ENCODE data around the gene TSPAN32. TPM values are rescaled to one million over a fixed set of nuclear protein-coding genes. Genes with fewer than 3 reads are reported as not detected.

TSPAN32 gene
- total RNA-seq, 1 donor from 2014 or later = 4.5 TPM

DNA sequence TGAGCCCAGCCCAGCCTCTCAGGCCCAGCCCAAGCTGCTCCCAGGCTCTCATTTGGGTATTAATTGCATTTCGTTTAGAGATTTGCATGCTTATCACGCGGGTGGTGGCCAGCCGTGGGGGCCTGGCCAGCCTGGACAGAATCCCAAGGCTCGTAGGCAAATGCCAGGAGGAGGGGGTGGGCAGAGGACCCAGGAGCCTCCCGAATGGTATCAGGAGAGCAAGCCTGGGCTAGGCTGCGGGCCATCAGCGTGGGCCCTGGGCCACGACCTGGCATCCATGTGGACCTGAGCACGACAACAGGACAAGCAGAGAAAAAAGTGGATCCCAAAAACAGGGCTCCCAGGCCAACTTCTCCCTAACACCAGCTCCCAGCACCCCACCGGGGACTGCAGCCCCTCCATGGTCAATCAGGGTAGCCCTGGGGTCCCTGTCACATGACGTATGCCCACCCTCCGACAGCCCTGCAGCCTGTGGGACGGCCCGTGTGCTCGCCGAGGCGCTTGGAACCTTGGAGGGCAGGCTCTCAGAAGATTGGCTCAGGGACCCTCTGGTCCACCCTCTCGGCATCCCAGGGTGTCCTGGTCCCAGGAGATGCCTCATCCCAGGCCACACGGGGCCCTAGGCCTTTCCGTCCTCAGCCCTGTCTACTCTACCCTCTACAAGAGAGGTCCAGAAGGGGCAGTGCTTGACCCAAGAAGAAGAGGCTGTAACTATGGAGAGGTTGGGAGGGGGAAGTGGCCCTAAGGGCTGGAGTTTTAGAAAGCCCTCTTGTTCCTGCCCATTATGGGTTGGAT lies 40.2 kb upstream of the TSPAN32 start:
- Mint-ChIP-seq H3K4me3 (ENCODE audit: low read depth) (no peak overlapping the region), H3K27ac (no peak overlapping the region), H3K4me1 (ENCODE audit: low read depth) (no peaks in the 10 kb centered on the region), H3K9me3 (ENCODE audit: low read depth) (no peaks in the 10 kb centered on the region), H3K36me3 (ENCODE audit: insufficient read depth) (no peaks in the 10 kb centered on the region), H3K27me3 (peaks cover 45% of the 10 kb centered on the region)
- TF ChIP-seq, protein P1, sequence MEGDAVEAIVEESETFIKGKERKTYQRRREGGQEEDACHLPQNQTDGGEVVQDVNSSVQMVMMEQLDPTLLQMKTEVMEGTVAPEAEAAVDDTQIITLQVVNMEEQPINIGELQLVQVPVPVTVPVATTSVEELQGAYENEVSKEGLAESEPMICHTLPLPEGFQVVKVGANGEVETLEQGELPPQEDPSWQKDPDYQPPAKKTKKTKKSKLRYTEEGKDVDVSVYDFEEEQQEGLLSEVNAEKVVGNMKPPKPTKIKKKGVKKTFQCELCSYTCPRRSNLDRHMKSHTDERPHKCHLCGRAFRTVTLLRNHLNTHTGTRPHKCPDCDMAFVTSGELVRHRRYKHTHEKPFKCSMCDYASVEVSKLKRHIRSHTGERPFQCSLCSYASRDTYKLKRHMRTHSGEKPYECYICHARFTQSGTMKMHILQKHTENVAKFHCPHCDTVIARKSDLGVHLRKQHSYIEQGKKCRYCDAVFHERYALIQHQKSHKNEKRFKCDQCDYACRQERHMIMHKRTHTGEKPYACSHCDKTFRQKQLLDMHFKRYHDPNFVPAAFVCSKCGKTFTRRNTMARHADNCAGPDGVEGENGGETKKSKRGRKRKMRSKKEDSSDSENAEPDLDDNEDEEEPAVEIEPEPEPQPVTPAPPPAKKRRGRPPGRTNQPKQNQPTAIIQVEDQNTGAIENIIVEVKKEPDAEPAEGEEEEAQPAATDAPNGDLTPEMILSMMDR (IDR thresholded peaks at IDR 0.05; ENCODE audit: unreplicated experiment) = no peak
- DNase-seq (ENCODE audit: low spot score, unreplicated experiment) = no peak

DNA sequence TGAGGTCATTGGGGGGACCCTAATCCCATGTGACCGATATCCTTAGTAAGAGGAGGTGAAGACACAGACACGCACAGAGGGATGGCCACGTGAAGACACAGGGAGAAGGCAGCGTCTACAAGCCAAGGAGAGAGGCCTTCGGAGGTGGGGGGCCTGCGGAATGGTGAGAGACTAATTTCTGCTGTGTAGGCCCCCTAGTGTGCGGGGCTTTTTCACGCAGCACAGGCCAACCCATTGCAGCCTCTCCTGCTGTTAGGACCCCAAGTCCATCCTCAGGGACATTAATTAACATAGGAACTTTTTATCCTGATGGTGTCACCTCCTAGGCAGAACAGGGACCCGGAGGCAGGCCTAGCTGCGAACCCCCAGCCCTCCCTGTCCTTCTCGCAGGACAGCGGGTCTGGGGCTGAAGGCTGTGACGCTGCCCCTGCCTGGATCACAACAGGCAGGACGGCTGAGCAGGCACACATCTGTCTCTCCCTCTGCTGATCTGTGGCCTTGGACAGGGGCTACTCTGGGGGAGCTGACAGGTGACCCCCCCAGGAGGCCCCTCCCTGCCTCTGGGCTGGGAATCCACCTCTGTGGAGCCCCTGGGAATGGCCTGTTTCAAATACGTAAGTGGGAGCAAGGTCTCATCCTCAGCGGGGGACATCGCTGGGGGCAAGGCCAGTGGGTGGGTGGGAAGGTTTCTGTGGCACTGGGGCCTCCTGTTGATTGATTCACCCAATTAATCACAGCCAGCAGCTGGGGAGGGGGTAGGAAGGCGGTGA lies 39.3 kb upstream of the TSPAN32 start:
- no peak overlapping the region for H3K27ac Mint-ChIP-seq
- DNase-seq (ENCODE audit: low spot score, unreplicated experiment) = no peak

GRCh38 chr11:2263071-2263565 lies 38.7 kb upstream of the TSPAN32 start:
- H3K27me3 Mint-ChIP-seq = peaks cover 47% of the 10 kb centered on the region
- H3K9me3 Mint-ChIP-seq (ENCODE audit: low read depth) = no peaks in the 10 kb centered on the region
- peaks cover under 1% of the 10 kb centered on the region for H3K4me1 Mint-ChIP-seq (ENCODE audit: low read depth)
- no peak overlapping the region for H3K27ac Mint-ChIP-seq
- DNase-seq (ENCODE audit: low spot score, unreplicated experiment) = no peak
- H3K4me3 Mint-ChIP-seq (ENCODE audit: low read depth) = no peak overlapping the region
- H3K36me3 Mint-ChIP-seq (ENCODE audit: insufficient read depth) = no peaks in the 10 kb centered on the region
- TF ChIP-seq, protein P1 (IDR thresholded peaks at IDR 0.05; ENCODE audit: unreplicated experiment) = no peak

More for the DNA sequence above, 39.3 kb upstream of the TSPAN32 start:
- Mint-ChIP-seq H3K27me3 (peaks cover 43% of the 10 kb centered on the region), H3K9me3 (ENCODE audit: low read depth) (no peaks in the 10 kb centered on the region), H3K4me1 (ENCODE audit: low read depth) (no peaks in the 10 kb centered on the region), H3K36me3 (ENCODE audit: insufficient read depth) (no peaks in the 10 kb centered on the region), H3K4me3 (ENCODE audit: low read depth) (no peak overlapping the region)
- TF ChIP-seq, protein P1 (IDR thresholded peaks at IDR 0.05; ENCODE audit: unreplicated experiment) = no peak

DNA sequence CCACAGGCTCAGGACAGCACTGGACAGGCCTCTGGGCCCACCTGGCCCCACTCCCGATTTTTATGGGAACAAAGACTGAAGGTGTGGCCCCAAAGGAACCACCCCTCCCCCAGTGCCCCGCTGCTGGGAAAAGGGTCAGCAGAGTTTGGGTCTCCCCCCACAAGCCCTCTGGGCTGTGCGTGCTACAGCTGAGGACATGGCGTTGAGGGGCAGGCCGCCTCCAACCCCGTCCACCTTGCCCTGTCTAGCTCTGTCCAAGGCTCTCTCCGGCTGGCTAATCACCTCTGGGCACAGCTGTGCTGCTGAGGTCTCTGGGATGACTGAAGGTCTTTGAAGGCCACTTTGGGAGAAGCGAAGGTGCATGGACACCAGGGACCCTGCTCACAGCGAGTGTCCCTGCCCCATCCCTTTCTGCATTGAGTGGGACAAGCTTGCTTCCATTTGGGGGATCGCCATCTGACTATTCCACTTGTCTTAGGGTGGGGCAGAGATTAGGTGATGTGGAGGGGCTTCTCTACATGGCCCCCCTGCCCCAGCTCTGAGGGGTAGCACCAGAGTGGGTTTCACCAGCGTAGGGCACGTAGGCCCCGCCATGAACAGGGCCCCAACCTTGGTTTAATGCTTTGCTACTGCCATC lies 38.0 kb upstream of the TSPAN32 start:
- Mint-ChIP-seq H3K4me1 (ENCODE audit: low read depth) (peaks cover 5% of the 10 kb centered on the region), H3K27me3 (peaks cover 46% of the 10 kb centered on the region), H3K27ac (no peak overlapping the region), H3K4me3 (ENCODE audit: low read depth) (no peak overlapping the region), H3K9me3 (ENCODE audit: low read depth) (no peaks in the 10 kb centered on the region), H3K36me3 (ENCODE audit: insufficient read depth) (no peaks in the 10 kb centered on the region)
- TF ChIP-seq, protein P1 (IDR thresholded peaks at IDR 0.05; ENCODE audit: unreplicated experiment) = no peak
- no peak for DNase-seq (ENCODE audit: low spot score, unreplicated experiment)

Measured in progenitor cell of endocrine pancreas (in vitro differentiated cells).